OCI-LY3 (cell line): ENCODE results near the gene TSKU.

Experiments used
- H2AFZ ChIP-seq: fragments of 200-600, 300-600 bp; shearing (Covaris generic); 2 replicates; pipeline ENCODE4 v1.6.0; 2014; ENCODE audit warnings: antibody characterized with exemption, low read depth, low read length
- H3K27ac ChIP-seq: fragments of 200-600, 300-600 bp; sonication (generic); 2 replicates; pipeline ENCODE4 v1.5.1; 2014; ENCODE audit warnings: mild to moderate bottlenecking, low read length, moderate library complexity, mixed read lengths
- H3K27me3 ChIP-seq: fragments of 200-600, 300-600 bp; sonication (generic); 2 replicates; pipeline ENCODE4 v1.6.1; 2014; ENCODE audit warnings: low read depth, low read length, mixed read lengths
- H3K36me3 ChIP-seq: fragments of 200-600, 300-600 bp; sonication (generic); replicated peaks from 2 replicates; pipeline ENCODE3; 2014; ENCODE audit warnings: low read depth, low read length, mixed read lengths
- H3K4me1 ChIP-seq: fragments of 300-600, 200-600 bp; sonication (generic); 2 replicates; pipeline ENCODE4 v1.6.1; 2014; ENCODE audit warnings: low read length, mixed read lengths
- H3K4me2 ChIP-seq: fragments of 200-600, 300-600 bp; sonication (generic); 2 replicates; pipeline ENCODE4 v1.6.1; 2014; ENCODE audit warnings: low read length, mixed read lengths
- H3K4me3 ChIP-seq: fragments of 300-600, 200-600 bp; sonication (generic); 2 replicates; pipeline ENCODE4 v1.5.1; 2014; ENCODE audit warnings: antibody characterized with exemption, mild to moderate bottlenecking, low read length, moderate library complexity
- H3K79me2 ChIP-seq: fragments of 300-600, 200-600 bp; shearing (Covaris generic); 2 replicates; pipeline ENCODE4 v1.6.1; 2014; ENCODE audit warnings: mild to moderate bottlenecking, low read length, mixed read lengths
- H3K9ac ChIP-seq: fragments of 300-600, 200-600 bp; shearing (Covaris generic); 2 replicates; pipeline ENCODE4 v1.6.0; 2014; ENCODE audit warnings: mild to moderate bottlenecking, low read length, moderate library complexity
- H3K9me3 ChIP-seq: fragments of 200-600, 300-600 bp; shearing (Covaris generic); 2 replicates; pipeline ENCODE4 v1.6.1; 2014; ENCODE audit warnings: low read length, mixed read lengths; ENCODE audit not compliant: insufficient read depth
- H4K20me1 ChIP-seq: fragments of 200-600, 300-600 bp; sonication (generic); 2 replicates; pipeline ENCODE4 v1.6.1; 2016; ENCODE audit warnings: low read length, mixed read lengths; ENCODE audit not compliant: insufficient read depth
- CTCF ChIP-seq: fragments of 200-600, 300-600 bp; sonication (generic); IDR thresholded peaks from 2 replicates; pipeline ENCODE4 v1.5.1; 2014; ENCODE audit warnings: antibody characterized with exemption, low read length, low read depth
- EZH2phosphoT487 ChIP-seq: fragments of 200-600 bp; shearing (Covaris generic); IDR thresholded peaks from 2 replicates; pipeline ENCODE4 v1.6.1; 2018; ENCODE audit warnings: antibody characterized with exemption, mixed run types, low read depth

Gene TSKU

GRCh38 chr11:76758311-76758710, 24.8 kb upstream of the TSKU start:
- Histone ChIP-seq H3K4me2 (no peak overlapping the region), H3K9ac (no peak overlapping the region), H3K27me3 (peaks cover 14% of the 10 kb centered on the region), H2AFZ (no peak overlapping the region), H3K4me3 (no peak overlapping the region), H3K79me2 (no peaks in the 10 kb centered on the region), H3K9me3 (no peaks in the 10 kb centered on the region), H4K20me1 (no peaks in the 10 kb centered on the region), H3K27ac (no peak overlapping the region), H3K4me1 (no peaks in the 10 kb centered on the region), H3K36me3 (no peaks in the 10 kb centered on the region)
- TF ChIP-seq CTCF (no peak), EZH2phosphoT487 (no peak)

GRCh38 chr11:76759092-76759491, 24.1 kb upstream of the TSKU start:
- no peak overlapping the region for H3K4me2 ChIP-seq
- no peak overlapping the region for H3K4me3 ChIP-seq
- H3K9ac ChIP-seq: no peak overlapping the region
- no peaks in the 10 kb centered on the region for H3K9me3 ChIP-seq
- no peaks in the 10 kb centered on the region for H4K20me1 ChIP-seq
- no peak for TF ChIP-seq CTCF
- TF ChIP-seq EZH2phosphoT487: no peak
- H3K79me2 ChIP-seq: no peaks in the 10 kb centered on the region
- no peak overlapping the region for H2AFZ ChIP-seq
- H3K36me3 ChIP-seq: no peaks in the 10 kb centered on the region
- H3K27ac ChIP-seq: no peak overlapping the region
- H3K4me1 ChIP-seq: no peaks in the 10 kb centered on the region
- peaks cover 14% of the 10 kb centered on the region for H3K27me3 ChIP-seq

GRCh38 chr11:76759517-76759916, 23.6 kb upstream of the TSKU start:
- Histone ChIP-seq H2AFZ (no peak overlapping the region), H3K9ac (no peak overlapping the region), H3K79me2 (no peaks in the 10 kb centered on the region), H3K9me3 (no peaks in the 10 kb centered on the region), H3K27ac (no peak overlapping the region), H3K27me3 (peaks cover 14% of the 10 kb centered on the region), H3K36me3 (no peaks in the 10 kb centered on the region), H4K20me1 (no peaks in the 10 kb centered on the region), H3K4me2 (no peak overlapping the region), H3K4me3 (no peak overlapping the region), H3K4me1 (no peaks in the 10 kb centered on the region)
- TF ChIP-seq EZH2phosphoT487 (no peak), CTCF (no peak)

- TF ChIP-seq EZH2phosphoT487 (no peak), CTCF (no peak)
- Histone ChIP-seq H2AFZ (no peak overlapping the region), H3K9ac (no peak overlapping the region), H3K4me2 (no peak overlapping the region), H3K27ac (no peak overlapping the region), H3K4me3 (no peak overlapping the region), H3K36me3 (no peaks in the 10 kb centered on the region), H3K4me1 (no peaks in the 10 kb centered on the region), H3K79me2 (no peaks in the 10 kb centered on the region), H3K27me3 (peaks cover 14% of the 10 kb centered on the region), H3K9me3 (no peaks in the 10 kb centered on the region), H4K20me1 (no peaks in the 10 kb centered on the region)
Measured at GRCh38 chr11:76760236-76760635, 22.9 kb upstream of the TSKU start.
